Psoas muscle (tissue), 7 donors: ENCODE results near the gene ITGB8. TPM values are rescaled to one million over a fixed set of nuclear protein-coding genes. Genes with fewer than 3 reads are reported as not detected.

Experiments
- polyA plus RNA-seq, 3 donors: library from polyadenylated mRNA; stranded (reverse); fragments of 200-250 nt; gene quantifications; one replicate each; pipeline ENCODE4 v1.2.3, GENCODE V29; 2013
- total RNA-seq, 4 donors: library from RNA; stranded (reverse); fragmentation: NEBNext Ultra II Directional in 2 of 4; extraction: Animal tissue kit (Norgen Biotek cat#: 25700) in 2 of 4; gene quantifications; one replicate each; pipeline versions ENCODE4 v1.2.1 to v1.2.4, GENCODE V29; 2021 to 2023
- donor health status: healthy with polysubstance abuse.
- donor health status: DM: no; HTN: no; CAD: no; lungs with moderate emphysema.
- donor health status: Bipolar disorder and iron deficiency.
- donor health status: healthy.
- donor health status: DM: no; HTN: no; CAD: no.
- donor health status: DM: no; HTN: no; CAD: no.
- donor health status: DM: yes; HTN: yes; CAD: no.

The ITGB8 gene
- total and polyA plus RNA-seq, 7 donors, result 0.04 to 0.60 (median 0.12) TPM

Other genes with a start within 250 kb of the ITGB8 start
- under 1 TPM in 1 of 4 donors, not detected in 3; 0.04 TPM for gene MACC1, start 113.5 kb upstream of the ITGB8 start, total RNA-seq
- under 1 TPM in 1 of 3 donors, not detected in 2; under 0.01 TPM for gene MACC1, start 113.5 kb upstream of the ITGB8 start, polyA plus RNA-seq